Stimulated activated CD4-positive, alpha-beta T cell treated with anti-CD3 and anti-CD28 coated beads, Interleukin-1b, Interleukin-23, amount 100 ng/mL, for 4 hours (primary cell): ENCODE results near the gene VASN.
A peak's percentile ranks its signal among the peaks of the same experiment; 100 is the strongest.
"Not testable (repeated sequence)": the region's sequence is repeated elsewhere in the genome, so short reads cannot be mapped to it uniquely, and the experiment has no call there.

Experiments used
- DNase-seq, 2 donors: peaks; one replicate each; pipeline ENCODE4 v3.0.0-alpha.2; 2020; ENCODE audit warnings: low read depth in 2 of 2

Gene VASN

DNA sequence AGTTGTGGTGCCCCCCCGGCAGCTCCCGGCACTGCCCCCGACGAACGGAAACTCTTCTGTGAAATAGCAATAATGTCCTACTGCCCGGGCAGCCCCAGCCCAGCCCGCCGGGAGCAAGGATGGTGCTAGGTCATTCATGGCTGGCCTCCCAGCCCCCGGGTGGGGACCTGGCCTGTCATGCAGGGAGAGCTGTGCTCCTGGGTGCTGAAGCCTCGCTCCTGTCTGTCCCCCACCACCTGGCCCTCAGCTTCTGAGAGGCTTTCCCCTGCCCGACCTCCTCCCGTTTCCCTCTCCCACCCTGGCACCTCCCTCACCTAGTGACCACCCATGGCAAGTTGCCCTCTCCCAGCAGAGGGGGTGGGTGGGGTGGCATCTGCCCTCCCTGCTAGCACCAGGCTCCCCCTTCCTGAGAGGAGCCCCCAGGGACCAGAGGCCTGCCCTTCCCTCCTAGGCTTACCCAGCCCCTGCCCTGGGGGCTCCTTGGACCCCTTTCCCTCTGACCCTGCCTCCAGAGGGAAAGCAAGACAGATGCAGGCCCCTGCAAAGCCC is 34.0 kb upstream of the VASN start:
- DNase-seq, result no peak

DNA sequence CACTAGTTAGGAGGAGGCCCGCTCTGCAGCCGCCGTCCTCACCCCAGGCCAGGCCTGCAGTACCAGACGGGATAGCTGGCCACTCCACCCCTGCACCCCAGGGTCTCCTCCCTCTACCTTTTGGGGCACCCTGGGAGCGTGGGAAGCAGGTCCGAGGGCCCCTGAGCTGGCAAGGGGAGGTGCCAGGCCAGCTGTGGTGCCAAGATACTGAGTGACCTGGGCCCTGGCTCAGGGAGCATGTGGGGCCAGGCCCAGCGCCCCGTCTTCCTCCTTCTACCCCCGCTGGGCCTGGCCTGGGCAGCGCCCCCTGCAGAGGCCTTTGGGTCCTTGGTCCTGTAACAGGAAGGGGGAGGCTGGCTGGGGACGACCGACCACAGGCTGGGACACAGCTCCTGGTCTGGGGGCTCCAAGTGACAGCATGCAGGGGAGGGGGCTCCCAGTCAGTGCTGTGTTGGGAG is 33.5 kb upstream of the VASN start:
- no peak for DNase-seq

DNA sequence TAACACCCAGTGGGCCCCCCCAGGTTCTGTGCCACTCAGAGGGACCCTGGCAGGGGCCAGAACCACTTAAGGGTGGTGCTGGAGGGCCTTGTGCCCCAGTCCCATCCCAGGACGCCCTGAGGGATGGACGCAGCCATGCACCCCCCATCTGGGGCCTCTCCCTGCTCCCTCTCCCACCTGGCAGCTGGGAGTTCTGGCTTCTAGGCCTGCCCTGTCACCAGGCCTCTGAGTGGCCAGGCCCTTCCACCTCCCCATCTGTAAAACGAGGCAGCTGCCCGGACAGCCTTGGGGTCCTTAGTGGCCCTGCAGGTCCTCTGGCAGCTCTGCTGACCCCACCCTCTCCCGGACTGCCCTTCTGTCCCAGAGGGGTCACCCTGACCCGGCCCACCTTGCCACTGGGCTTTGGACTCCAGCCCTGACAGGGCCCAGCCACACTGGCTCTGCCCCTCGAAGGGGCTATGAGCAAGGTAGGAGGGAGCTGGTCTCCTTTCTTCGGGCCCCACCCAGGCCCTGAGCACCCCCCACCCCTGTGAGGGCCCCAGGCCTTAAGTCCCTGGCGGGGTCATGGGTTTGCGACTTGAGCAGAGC is 32.8 kb upstream of the VASN start:
- no peak for DNase-seq

DNA sequence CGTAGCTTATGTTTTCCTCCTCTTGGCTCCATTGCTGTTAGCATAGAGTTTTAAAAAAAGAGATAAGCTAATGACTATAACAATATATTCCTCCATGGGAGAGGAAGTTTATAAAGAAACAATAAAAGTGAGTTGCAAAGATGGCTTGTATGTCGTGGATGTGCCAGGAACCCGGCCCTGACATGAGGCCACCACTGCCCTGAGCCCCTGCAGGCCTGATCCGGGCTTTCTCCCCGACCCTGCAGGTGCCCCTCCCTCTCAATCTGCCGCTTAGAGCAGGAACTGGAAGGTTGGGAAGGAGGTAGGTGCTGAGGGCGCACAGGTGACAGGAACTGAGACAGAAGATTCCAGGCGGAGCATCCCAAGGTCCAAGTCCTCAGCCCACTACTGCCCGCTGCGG is 32.2 kb upstream of the VASN start:
- no peak for DNase-seq

DNA sequence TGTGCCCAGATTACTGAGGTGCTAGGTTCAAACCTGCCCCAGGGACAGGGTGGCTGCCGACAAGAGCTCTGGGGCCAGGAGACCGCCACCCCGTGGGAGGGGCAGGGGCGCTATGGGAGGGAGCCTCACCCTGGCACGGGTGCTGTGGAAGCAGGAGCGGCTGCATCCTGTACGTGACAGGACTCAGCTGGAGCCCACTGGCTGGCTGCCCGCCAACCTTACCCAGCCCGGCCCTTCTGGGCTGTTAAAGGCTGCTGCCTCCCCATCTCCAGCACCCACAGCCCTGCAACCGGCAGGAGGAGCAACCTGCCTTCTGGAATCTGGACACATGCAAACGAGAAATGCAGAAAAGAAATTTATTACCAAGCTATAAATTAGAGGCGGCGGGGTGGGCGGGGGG is 31.7 kb upstream of the VASN start:
- no peak for DNase-seq

DNA sequence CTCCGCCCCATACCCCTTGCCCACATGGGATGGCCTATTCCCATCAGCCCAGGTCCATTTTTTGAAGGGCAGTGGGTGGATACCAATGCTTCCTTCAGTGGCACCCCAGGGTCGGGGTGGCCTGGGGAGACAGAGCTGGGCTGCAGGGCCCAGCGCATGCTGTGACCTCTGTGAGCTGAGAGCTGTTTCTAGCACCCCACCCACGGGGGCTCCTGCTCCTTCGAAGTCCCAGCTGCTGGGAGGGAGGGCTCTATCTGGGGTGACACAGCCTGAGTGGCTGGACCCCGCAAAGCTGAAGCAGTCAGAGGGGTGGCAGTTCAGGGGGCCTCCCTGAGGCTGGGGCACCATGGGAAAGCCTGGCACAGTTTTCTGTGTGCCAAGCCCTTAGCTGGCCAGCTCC is 31.2 kb upstream of the VASN start:
- no peak for DNase-seq

DNA sequence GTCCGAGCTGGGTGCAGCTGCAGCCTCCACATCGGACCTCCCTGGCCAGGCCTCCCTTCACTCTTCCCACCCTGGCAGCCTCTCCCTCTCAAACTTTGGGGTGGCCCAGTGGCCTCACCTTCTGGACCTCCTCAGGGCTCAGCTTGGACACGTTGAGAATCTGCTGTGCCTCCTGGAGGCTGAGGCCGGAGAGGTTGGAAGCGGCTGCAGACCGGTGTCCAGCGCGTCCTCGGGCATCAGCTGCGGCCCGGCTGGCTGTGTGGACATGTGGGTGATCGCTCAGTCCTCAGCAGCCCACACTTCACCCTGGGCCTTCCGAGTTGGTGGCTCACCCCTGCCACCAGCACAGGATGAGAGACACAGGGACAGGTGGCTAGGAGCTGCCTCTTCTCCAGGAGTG is 30.4 kb upstream of the VASN start:
- DNase-seq, result no peak

DNA sequence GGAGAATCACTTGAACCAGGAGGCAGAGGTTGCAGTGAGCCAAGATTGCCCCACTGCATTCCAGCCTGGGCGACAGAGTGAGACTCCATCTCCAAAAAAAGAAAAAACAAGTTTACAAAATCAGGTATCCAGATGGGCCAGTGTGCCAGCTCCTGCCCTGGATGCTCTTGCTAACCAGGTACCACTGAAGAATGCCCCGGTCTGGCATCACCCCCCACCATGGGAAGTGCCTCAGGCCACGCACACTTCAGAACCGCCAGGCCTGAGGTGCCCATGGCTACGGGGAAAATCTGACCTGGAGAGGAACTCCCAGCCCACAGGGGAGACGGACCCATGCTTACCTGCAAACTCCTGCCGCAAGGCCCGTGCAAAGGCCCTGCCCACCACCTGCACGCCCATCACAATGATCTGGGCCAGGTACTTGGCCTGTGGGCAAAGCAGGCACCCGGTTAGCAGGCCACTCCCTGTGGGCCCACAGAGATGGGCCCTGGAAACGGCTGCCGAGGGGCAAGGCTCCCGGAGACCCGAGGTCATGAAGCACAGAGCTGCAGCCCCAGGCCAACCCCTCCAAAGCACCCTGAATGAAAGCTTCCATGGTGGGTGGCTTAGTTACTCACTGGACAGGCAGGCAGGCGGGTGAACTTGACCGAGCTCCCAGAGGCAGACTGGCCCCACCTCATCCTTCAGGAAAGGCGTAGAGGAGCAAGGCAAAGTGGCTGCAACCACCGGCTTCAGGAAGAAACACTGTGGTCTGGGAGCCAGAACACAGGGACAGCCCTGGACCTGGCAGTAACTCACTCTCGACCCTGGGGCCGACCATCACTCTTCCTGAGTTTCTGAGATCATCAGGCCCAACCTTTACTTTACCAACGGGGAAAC is 28.5 kb upstream of the VASN start:
- DNase-seq, result no peak

DNA sequence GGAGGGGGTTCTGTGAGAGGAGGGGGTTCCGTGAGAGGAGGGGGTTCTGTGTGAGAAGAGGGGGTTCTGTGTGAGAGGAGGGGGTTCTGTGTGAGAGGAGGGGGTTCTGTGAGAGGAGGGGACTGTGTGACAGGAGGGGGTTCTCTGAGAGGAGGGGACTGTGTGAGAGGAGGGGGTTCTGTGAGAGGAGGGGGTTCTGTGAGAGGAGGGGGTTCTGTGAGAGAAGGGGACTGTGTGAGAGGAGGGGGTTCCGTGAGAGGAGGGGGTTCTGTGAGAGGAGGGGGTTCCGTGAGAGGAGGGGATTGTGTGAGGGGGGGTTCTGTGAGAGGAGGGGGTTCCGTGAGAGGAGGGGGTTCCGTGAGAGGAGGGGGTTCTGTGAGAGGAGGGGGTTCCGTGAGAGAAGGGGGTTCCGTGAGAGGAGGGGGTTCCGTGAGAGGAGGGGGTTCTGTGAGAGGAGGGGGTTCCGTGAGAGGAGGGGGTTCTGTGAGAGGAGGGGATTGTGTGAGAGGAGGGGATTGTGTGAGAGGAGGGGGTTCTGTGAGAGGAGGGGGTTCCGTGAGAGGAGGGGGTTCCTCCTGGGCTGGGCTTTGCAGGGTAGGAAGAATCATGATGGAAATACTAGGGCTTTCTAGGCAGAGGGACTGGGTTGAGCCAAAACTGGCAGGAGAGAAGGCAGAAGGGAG is 27.2 kb upstream of the VASN start:
- DNase-seq, result not testable (repeated sequence)

DNA sequence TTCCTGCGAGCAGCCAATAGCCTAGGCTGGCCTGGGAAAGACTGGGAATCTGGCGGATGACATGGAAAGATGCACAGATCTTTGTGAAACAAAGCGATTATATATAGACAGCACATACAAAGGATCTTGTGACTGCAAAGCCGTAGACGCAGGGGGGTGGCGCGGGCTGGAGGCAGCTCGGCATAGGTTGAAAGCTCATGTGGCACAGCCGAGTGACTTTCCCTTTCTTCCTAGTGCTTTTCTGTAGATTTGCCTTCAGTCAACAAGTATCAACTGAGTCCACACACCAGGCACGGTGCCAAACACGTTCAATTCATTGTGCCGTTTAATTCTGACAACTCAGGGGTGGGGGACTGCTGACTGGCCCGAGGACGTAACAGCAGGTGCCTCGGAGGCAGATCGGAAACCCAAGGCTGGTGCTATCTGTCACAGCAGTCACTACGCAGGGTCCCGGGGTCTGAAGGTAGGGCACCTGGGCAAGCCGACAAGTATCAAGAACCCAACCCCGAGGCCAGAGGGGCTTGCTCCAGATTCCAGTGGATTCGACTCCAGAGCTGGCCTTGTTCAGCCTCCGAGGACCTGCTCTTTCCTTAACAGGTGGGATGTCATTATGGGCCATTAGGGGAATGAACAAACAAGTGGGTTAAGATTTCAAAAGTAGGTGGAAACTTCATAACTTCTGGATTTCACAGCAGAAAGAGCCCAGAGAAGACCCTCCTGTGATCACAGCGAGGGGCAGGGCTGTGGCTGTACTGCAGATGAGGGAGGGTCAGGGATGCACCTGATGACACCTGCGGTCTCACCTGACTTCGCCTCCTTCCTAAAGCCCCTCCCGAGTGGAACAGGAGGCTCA is 26.4 kb upstream of the VASN start:
- no peak for DNase-seq

DNA sequence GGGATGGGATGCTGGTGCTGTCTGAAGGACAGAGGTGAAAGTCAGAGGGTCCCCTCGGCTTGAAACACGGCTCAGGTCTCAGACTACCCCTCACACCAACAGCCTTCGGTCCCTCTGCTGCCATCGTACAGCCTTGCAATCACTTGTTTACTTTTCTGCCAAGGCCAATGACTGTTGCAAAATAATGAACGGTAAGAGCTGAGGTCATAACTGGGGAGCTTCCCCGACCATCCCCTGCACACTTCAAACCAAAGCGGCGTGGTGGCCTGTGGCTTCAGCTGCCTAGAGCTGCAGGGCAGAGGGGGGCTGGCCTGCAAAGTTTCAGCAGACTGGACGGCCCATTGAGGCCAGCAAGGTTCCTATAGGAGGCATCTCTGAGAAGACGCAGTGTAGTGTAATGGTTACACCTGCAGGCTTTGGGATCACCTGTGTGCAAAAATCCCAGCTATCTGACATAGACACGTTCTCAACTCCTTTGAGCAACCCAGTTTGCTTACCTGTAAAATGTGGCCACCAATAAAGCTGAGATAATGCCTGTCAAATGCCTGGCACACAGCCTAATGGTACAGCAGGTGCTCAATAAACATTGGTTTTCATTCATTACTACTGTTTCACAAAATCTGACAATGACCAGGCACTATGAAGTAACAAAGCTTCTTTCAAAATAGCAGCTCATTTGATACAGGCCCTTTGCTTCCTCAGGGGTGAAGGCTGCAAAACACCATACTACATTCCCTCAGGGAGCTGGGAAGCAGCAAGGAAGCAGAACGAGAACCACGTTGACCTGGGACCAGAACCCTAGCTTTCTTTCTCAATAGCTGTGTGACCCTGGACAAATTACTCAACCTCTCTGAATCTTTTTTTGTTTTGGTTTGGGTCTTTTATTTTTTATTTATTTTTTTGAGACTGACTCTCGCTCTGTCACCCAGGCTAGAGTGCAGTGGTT is 25.5 kb upstream of the VASN start:
- DNase-seq, result no peak

DNA sequence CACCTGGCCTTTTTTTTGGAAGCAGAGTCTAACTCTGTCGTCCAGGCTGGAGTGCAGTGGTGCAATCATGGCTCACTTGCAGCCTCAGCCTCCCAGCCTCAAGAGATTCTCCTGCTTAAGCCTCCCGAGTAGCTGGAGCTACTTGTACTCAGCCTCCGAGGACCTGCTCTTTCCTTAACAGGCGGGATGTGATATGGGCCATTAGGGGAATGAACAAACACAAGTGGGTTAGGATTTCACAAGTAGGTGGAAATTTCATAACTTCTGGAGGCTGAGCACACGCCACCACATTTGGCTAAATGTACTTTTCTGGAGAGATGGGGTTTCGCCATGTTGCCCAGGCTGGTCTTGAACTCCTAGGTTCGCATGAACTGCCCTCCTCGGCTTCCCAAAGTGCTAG is 24.6 kb upstream of the VASN start:
- no peak for DNase-seq

DNA sequence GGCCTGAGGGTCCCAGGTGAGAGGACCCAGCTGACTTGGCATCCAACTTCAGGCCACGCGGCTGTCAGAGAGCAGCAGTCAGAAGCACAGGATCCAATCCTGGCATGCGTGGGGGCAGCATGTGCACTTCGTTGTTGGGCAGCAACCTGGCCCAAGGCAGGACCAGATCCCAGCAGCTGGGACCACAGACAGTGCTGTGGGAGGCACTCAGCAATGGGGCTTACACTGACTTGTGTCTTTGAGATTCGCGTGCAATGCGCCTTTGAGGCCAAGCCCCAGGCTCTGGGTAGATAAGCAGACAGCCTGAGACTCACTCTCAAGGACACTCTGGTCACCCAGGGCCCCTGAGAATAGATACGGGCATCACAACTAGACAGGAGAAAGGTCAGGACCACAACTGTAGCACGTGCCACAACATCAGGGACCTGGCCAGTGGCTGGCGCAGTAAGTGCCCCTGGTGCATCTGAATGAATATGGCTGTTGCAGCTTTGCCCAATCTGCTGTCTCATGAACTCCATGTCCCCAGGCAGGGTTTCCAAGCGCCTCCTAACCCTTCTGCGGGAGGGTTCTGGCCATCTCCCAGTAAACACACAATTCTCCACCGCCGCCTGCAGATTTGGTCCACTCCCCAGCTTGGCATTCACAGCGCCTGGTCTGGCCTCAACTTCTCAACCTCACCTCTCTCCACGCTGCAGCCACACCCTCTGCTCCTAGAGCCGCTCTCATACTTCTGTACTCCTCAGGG is 23.7 kb upstream of the VASN start:
- DNase-seq, result no peak

DNA sequence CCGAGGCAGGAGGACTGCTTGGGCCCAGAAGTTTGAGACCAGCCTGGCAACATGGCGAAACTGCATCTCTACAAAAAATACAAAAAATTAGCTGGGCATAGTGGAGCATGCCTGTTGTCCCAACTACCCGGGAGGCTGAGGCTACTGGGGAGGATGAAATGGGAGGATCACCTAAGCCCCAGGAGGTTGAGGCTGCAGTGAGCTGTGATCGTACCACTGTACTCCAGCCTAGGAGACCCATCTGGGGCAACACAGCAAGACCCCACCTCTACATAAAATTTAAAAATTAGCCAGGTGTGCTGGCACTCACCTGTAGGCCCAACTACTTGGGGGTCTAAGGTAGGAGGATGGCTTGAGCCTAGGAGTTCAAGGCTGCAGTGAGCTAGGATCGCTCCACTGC is 22.3 kb upstream of the VASN start:
- DNase-seq, result no peak

DNA sequence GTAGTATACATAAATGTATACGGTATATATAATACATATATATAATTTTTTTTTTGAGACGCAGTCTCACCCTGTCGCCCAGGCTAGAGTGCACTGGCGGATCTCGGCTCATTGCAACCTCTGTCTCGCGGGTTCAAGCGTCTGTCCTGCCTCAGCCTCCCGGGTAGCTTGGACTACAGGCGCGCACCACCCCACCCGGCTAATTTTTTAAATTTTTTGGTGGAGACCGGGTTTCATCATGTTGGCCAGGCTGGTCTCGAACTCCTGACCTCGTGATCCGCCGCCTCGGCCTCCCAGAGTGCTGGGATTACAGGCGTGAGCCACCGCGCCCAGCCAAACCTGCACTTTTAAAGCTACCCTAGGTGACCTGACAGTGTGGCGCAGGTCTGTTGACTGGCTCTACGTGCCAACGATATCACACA is 21.3 kb upstream of the VASN start:
- DNase-seq, result no peak

DNA sequence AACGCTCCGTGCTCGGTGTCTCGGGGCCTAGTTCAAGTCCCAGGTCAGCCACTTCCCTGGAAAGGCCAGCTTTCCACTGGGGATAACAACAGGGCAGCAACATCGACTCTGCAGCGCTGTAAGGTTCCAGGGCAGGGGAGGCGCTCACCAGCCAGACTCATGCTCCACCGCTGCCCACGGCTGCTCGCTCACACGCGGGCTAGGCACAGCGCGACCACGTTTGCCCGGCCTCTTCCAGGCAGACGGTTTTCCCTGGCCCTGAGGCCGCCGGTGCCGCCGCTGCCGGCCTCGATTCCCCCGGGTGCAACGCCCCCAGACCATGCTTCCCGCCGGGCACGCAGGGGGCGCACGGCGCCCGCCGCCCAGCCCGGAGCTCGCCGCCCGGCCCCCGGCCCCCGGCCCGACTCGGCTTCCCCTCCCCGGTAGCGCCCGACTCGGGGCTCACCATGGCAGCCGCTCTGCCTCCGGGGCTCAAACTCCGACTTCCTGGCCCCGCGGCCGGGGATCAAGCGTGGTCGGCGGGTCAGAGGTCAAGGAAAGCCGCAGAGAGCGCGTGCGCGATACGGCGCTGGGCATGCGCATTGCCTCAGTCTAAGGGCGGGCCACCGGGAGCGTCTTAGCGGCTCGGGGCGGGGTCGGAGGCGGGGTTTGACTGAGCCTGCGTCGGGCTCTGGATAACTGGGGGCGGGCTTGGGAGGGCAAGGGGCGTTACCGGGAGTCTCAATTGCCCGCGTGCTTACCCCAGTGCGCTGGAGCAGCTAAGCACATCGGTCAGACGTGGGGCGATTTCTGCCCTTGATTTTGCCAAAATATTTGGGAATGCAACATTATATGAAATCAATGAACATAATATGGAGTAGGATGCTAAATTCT is 20.6 kb upstream of the VASN start, which contains the start of gene PAM16:
PAM16 (minus strand) TSS at position 535 of the 873 bp plus-strand sequence; CDS start at position 448, 87 bp downstream.
- peak; percentile 99 for DNase-seq

DNA sequence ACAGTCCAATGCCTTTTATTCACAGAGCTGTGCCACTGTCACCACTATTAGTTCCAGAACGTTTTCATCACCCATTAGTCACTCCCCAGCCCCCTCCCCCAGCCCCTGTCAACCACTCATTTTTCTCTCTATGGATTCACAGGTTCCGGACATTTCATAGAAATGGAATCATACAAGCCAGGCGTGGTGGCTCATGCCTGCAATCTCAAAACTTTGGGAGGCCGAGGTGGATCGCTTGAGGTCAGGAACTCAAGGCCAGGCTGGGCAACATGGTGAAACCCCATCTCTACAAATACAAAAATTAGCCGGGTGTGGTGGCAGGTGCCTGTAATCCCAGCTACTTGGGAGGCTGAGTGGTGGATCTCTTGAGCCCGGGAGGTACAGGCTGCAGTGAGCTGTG is 19.8 kb upstream of the VASN start:
- DNase-seq, result no peak

DNA sequence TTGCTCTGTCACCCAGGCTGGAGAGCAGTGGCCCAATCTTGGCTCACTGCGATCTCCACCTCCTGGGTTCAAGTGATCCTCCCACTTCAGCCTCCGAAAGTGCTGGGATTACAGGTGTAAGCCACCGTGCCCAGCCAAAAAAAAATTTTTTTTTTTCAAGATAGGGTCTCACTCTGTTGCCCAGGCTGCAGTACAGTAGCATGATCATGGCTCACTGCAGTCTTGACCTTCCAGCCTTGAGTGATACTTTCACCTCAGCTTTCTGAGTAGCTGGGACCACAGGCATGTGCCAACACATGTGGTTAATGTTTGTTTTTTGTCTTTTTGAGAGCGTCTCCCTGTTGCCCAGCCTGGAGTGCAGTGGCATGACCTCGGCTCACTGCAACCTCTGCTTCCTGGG is 18.8 kb upstream of the VASN start:
- no peak for DNase-seq

DNA sequence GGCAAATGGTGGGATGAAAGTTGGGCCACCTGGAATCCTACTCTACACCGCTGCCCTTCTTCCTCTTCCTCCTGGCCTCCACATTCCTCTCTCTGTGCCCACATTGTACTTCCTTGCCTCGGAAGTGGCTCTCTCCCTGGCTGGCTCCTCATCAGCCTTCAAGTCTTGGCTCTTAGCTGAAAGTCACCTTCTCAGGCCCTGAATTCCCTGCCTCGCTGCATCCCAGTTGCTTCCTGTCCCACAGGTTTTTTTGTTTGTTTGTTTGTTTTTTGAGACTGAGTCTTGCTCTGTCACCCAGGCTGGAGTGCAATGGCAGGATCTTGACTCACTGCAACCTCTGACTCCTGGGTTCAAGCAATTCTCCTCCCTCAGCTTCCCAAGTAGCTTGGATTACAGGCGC is 18.0 kb upstream of the VASN start:
- DNase-seq, result no peak
